ENCODE measurements around the gene CALN1.
"Not testable (repeated sequence)": the region's sequence is repeated elsewhere in the genome, so short reads cannot be mapped to it uniquely, and the experiment has no call there.

Gene CALN1

GRCh38 chr7:72412121-72412618 is at the start of gene CALN1:
CALN1 (minus strand) TSS chr7:72412338.
- not testable (repeated sequence) for DNase-seq

- no peak for DNase-seq
Observed at GRCh38 chr7:72453471-72453870, 41.3 kb upstream of the CALN1 start.

GRCh38 chr7:72447465-72448204 is 35.5 kb upstream of the CALN1 start:
- peak in 1 of 58 donors; percentile 13 for DNase-seq

- peak in 10 of 58 donors; percentile 1 to 31 (median 10) for DNase-seq
Observed at GRCh38 chr7:72446591-72447462, 34.7 kb upstream of the CALN1 start.

- no peak for DNase-seq
Observed at GRCh38 chr7:72446131-72446530, 34.0 kb upstream of the CALN1 start.

- DNase-seq, result no peak
Observed at GRCh38 chr7:72445580-72445979, 33.4 kb upstream of the CALN1 start.

- DNase-seq, result no peak
Observed at GRCh38 chr7:72445075-72445474, 32.9 kb upstream of the CALN1 start.

GRCh38 chr7:72444026-72444776 is 32.1 kb upstream of the CALN1 start:
- DNase-seq, result no peak

- DNase-seq, result peak in 27 of 58 donors; percentile 3 to 76 (median 29)
Observed at GRCh38 chr7:72441791-72442190, 29.7 kb upstream of the CALN1 start.

- no peak for DNase-seq
Observed at GRCh38 chr7:72438491-72438890, 26.4 kb upstream of the CALN1 start.

- no peak for DNase-seq
Observed at GRCh38 chr7:72437610-72438009, 25.5 kb upstream of the CALN1 start.

- DNase-seq, result no peak
Observed at GRCh38 chr7:72437061-72437585, 25.0 kb upstream of the CALN1 start.

- DNase-seq, result no peak
Observed at GRCh38 chr7:72435925-72436480, 23.9 kb upstream of the CALN1 start.

- DNase-seq, result peak in 11 of 58 donors; percentile 1 to 17 (median 6)
Observed at GRCh38 chr7:72435366-72435765, 23.2 kb upstream of the CALN1 start.

GRCh38 chr7:72430531-72430930 is 18.4 kb upstream of the CALN1 start:
- DNase-seq, result no peak

GRCh38 chr7:72429316-72429715 is 17.2 kb upstream of the CALN1 start:
- no peak for DNase-seq

- DNase-seq, result no peak
Observed at GRCh38 chr7:72416846-72417245, 4.7 kb upstream of the CALN1 start.

GRCh38 chr7:72415586-72415985 is 3.4 kb upstream of the CALN1 start:
- DNase-seq, result no peak

- no peak for DNase-seq
Observed at GRCh38 chr7:72413886-72414285, 1.7 kb upstream of the CALN1 start.

- DNase-seq, result no peak
Observed at GRCh38 chr7:72413290-72413689, 1.2 kb upstream of the CALN1 start.

- no peak for DNase-seq
Observed at GRCh38 chr7:72411419-72411818, 719 bp downstream of the CALN1 start.
